ENCODE data around the gene DNAI2. TPM values are rescaled to one million over a fixed set of nuclear protein-coding genes. Genes with fewer than 3 reads are reported as not detected.

The DNAI2 gene
- total and polyA plus RNA-seq, 8 donors: not detected

DNA sequence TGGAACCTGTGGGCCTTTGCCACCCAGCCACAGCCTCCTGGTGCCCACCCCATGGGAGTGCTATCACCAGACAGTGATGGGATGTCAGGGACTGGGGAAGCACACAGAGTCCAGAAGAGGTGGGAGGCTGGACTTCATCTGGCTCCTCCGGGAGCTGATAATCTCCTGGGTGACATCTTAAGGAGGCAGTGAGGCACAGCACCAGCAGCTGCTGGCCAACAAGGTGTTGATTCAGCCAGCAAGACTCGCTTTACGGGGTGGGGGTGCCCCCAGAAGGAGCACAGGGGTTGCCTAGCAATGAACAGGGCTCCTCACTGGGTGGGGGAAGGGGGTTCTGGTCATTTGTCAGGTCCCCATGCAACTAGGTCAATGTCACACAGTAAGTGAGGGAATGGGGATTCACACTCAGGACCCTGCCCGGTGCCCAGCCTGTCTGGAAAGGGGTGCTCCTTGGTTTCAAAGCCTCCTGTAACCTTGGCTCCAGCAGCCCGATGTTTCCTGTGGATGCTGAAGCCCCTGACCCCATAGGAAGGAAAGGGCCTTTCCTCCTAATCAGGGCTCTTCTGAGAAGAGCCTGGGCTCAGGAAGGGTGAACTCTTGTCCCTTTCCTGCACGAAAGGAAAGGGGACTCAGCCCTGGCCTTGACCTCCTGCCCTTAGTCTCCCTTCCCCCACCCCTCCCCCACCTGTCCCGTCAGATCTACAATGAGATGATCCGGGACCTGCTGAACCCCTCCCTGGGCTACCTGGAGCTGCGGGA, 69.7 kb downstream of the DNAI2 start:
- intact Hi-C loops (cut with DNase I; ENCODE audit: low total_unique reads): no loop called here
- H3K9me3 ChIP-seq: no peaks in the 10 kb centered on the region
- WGBS, 5 donors: 37 to 58% (median 45%) methylated on average over 9 of the region's 9 CpGs
- H3K27me3 ChIP-seq: peaks cover 0 to 91% (median 22%) of the 10 kb centered on the region in 3 donors
- no peaks in the 10 kb centered on the region for H3K4me1 ChIP-seq
- H3K4me3 ChIP-seq: no peak overlapping the region
- no peaks in the 10 kb centered on the region for H3K36me3 ChIP-seq
- no peak for TF ChIP-seq POLR2A (IDR thresholded peaks at IDR 0.05)
- no peak for TF ChIP-seq POLR2AphosphoS5 (IDR thresholded peaks at IDR 0.05)
- TF ChIP-seq EP300 (IDR thresholded peaks at IDR 0.05): no peak
- TF ChIP-seq, protein P1, sequence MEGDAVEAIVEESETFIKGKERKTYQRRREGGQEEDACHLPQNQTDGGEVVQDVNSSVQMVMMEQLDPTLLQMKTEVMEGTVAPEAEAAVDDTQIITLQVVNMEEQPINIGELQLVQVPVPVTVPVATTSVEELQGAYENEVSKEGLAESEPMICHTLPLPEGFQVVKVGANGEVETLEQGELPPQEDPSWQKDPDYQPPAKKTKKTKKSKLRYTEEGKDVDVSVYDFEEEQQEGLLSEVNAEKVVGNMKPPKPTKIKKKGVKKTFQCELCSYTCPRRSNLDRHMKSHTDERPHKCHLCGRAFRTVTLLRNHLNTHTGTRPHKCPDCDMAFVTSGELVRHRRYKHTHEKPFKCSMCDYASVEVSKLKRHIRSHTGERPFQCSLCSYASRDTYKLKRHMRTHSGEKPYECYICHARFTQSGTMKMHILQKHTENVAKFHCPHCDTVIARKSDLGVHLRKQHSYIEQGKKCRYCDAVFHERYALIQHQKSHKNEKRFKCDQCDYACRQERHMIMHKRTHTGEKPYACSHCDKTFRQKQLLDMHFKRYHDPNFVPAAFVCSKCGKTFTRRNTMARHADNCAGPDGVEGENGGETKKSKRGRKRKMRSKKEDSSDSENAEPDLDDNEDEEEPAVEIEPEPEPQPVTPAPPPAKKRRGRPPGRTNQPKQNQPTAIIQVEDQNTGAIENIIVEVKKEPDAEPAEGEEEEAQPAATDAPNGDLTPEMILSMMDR (IDR thresholded peaks at IDR 0.05): no peak
- DNase-seq: no peak
- H3K27ac ChIP-seq: no peak overlapping the region

DNA sequence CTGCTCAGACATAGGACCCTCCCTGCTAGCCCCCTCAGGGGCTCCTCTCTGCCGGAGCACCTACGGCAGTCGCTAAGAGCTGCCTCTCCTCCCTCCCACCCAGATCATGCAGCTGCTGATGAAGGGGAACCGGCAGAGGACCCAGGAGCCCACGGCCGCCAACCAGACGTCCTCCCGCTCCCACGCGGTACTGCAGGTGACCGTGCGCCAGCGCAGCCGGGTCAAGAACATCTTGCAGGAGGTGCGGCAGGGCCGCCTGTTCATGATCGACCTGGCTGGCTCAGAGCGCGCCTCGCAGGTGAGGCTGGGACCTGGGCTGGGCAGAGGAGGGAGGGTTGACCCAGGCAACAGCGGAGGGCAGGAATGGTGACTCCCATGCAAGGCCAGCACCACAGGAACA, 70.6 kb downstream of the DNAI2 start:
- H3K27me3 ChIP-seq: peaks cover 0 to 91% (median 19%) of the 10 kb centered on the region in 3 donors

DNA sequence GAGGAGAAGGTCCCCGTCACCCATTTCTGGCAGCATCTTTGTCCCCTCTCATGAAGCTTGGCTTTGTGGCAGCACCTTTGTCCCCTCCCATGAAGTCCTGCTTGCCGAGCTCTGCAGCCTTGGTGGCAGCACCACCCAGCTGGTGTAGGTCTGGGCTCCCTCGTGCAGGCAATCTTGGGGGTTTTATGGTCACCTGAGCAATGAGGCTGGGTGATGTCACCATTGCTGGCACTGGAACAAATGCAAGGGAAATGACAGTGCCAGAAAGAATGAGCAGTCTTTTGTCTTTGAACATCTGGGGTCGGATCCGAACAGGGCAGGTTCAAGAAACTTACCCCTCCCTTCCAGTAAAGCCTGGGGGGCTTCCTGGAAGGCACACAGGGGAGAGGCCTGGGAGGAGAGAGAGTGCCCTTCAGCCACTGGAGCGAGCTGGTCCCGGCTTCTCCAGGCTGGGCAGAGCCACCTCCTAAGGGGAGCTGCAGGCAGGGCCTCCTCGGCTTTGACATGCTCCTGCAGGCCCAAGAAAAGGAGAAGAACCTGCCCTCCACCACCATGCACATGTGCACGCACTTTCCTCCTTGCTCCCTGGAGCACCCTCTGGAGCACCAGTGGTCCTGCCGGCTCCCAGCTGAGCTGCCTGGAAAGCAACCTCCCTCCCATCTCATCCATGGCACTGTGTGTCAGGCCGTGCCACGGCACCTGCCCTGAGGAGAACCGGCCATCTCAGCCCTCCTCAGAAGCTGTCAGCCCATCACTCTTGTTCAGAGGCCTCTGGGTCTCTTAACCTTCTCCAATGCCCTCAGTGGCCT, 71.6 kb downstream of the DNAI2 start:
- Histone ChIP-seq H3K4me3 (no peak overlapping the region), H3K27me3 (peaks cover 0 to 91% (median 25%) of the 10 kb centered on the region in 3 donors), H3K4me1 (no peaks in the 10 kb centered on the region), H3K36me3 (no peaks in the 10 kb centered on the region), H3K9me3 (no peaks in the 10 kb centered on the region), H3K27ac (no peak overlapping the region)
- 71 to 91% (median 76%) methylated on average over 8 to 13 of the region's 13 CpGs for WGBS, 5 donors
- TF ChIP-seq POLR2A (IDR thresholded peaks at IDR 0.05) (no peak), EP300 (IDR thresholded peaks at IDR 0.05) (no peak), POLR2AphosphoS5 (IDR thresholded peaks at IDR 0.05) (no peak)
- TF ChIP-seq, protein P1 (IDR thresholded peaks at IDR 0.05): no peak
- no peak for DNase-seq
- intact Hi-C loops (cut with DNase I; ENCODE audit: low total_unique reads): no loop called here

More for the DNA sequence above, 70.6 kb downstream of the DNAI2 start:
- 62 to 77% (median 70%) methylated on average over 13 to 21 of the region's 21 CpGs for WGBS, 5 donors
- no peaks in the 10 kb centered on the region for H3K36me3 ChIP-seq
- DNase-seq: no peak
- no peaks in the 10 kb centered on the region for H3K4me1 ChIP-seq
- intact Hi-C loops (cut with DNase I; ENCODE audit: low total_unique reads): no loop called here
- no peak overlapping the region for H3K4me3 ChIP-seq
- no peaks in the 10 kb centered on the region for H3K9me3 ChIP-seq
- TF ChIP-seq POLR2A (IDR thresholded peaks at IDR 0.05) (no peak), POLR2AphosphoS5 (IDR thresholded peaks at IDR 0.05) (no peak), EP300 (IDR thresholded peaks at IDR 0.05) (no peak)
- TF ChIP-seq, protein P1 (IDR thresholded peaks at IDR 0.05): no peak
- H3K27ac ChIP-seq: no peak overlapping the region

DNA sequence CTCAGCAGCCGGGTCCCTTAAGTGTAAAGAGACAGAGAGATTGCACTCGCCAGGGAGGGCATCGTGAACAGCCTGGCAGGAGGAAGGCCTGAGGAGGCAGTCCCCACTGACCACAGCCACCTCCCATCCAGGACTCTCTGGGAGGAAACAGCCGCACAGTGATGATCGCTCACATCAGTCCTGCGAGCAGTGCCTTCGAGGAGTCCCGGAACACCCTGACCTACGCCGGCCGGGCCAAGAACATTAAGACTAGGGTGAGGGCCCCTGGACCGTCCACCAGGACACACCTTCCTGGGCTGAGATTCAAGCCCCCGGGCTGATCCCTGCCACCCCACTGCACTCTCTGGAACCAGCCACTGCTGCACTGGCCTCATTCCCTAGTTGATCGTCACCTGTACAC, 73.6 kb downstream of the DNAI2 start:
- no peak for DNase-seq
- Histone ChIP-seq H3K9me3 (no peaks in the 10 kb centered on the region), H3K27me3 (peaks cover 2 to 91% (median 36%) of the 10 kb centered on the region in 3 donors), H3K4me1 (peaks cover 0 to 8% (median 3%) of the 10 kb centered on the region in 4 donors), H3K4me3 (no peak overlapping the region), H3K36me3 (no peaks in the 10 kb centered on the region), H3K27ac (no peak overlapping the region)
- TF ChIP-seq POLR2A (IDR thresholded peaks at IDR 0.05) (no peak), EP300 (IDR thresholded peaks at IDR 0.05) (no peak), POLR2AphosphoS5 (IDR thresholded peaks at IDR 0.05) (no peak)
- TF ChIP-seq, protein P1 (IDR thresholded peaks at IDR 0.05): no peak
- intact Hi-C loops (cut with DNase I; ENCODE audit: low total_unique reads): no loop called here
- 77 to 84% (median 82%) methylated on average over 12 to 14 of the region's 14 CpGs for WGBS, 5 donors

Data from stomach (tissue), 9 donors.